Osteocyte (in vitro differentiated cells): ENCODE data around the gene FGD5. TPM values are rescaled to one million over a fixed set of nuclear protein-coding genes. Genes with fewer than 3 reads are reported as not detected.

Source experiments
- DNase-seq: peaks from one replicate; pipeline ENCODE4 v3.0.0; 2021; ENCODE audit warnings: mixed read lengths; ENCODE audit not compliant: unreplicated experiment; ENCODE audit errors: extremely low spot score
- H3K27ac Mint-ChIP-seq: one replicate; pipeline ENCODE4 v1.8.0; 2021; ENCODE audit warnings: mild to moderate bottlenecking, mixed read lengths; ENCODE audit not compliant: unreplicated experiment
- H3K27me3 Mint-ChIP-seq: one replicate; pipeline ENCODE4 v1.8.0; 2021; ENCODE audit warnings: mixed read lengths; ENCODE audit not compliant: unreplicated experiment
- H3K36me3 Mint-ChIP-seq: one replicate; pipeline ENCODE4 v1.8.0; 2021; ENCODE audit warnings: mixed read lengths; ENCODE audit not compliant: unreplicated experiment
- H3K4me1 Mint-ChIP-seq: one replicate; pipeline ENCODE4 v1.8.0; 2021; ENCODE audit warnings: mixed read lengths; ENCODE audit not compliant: unreplicated experiment
- H3K4me3 Mint-ChIP-seq: one replicate; pipeline ENCODE4 v1.8.0; 2021; ENCODE audit warnings: mild to moderate bottlenecking, moderate library complexity, mixed read lengths; ENCODE audit not compliant: unreplicated experiment
- H3K9me3 Mint-ChIP-seq: one replicate; pipeline ENCODE4 v1.8.0; 2021; ENCODE audit warnings: mixed read lengths; ENCODE audit not compliant: unreplicated experiment
- total RNA-seq: library from RNA; stranded (reverse); gene quantifications from 2 replicates; pipeline ENCODE4 v1.2.1, GENCODE V29; 2021
- TF ChIP-seq, protein P1 (sequence below): fragments of 200-600 bp; sonication (generic); IDR thresholded peaks from 2 replicates; pipeline ENCODE4 v1.5.0; 2021; ENCODE audit warnings: antibody characterized with exemption, mild to moderate bottlenecking, moderate library complexity

The FGD5 gene
- total RNA-seq, 1 donor from 2014 or later: not detected

DNA sequence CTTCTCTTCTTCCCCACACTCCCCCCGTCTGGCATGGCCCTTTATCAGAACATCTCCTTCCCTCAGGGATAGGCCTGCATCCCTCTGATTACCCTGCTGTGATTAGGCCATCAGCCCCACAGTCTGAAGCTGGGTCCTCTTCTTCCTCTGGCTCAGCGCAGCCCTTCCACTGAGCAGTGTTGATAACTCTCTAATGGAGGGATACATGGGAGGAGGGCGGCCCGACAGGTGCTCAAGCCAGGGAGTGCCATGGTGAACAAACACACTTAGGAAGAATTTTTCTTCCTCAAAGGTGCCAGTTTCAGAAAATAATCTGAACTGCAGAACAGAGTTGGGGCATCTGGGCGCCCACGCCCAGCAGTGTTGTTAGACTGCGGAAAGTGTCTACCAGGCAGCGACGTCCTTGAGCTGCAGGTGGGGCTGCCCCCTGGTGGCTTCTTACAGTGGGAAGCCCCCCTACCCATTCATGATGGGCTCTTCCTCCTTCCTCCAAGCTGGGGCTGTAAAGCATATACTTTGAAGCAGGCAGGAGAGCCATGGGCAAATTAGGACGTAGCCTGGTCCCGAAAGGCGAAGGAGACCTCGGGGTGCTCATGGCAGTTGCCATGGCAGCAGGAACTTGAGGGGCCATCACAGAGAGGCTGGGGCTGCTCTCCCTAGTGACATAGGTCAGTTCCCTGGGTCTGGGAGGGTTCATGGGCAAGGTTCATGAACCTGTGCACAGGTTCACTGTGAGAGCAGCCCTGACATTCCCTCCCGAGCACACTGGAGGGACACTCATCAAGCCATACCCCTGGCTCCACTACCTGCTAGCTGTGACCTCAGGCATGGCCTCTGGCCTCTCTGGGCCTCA, 95.4 kb downstream of the FGD5 start:
- Mint-ChIP-seq H3K9me3 (no peaks in the 10 kb centered on the region), H3K27me3 (peaks cover 32% of the 10 kb centered on the region), H3K36me3 (no peaks in the 10 kb centered on the region), H3K4me3 (no peak overlapping the region), H3K27ac (no peak overlapping the region), H3K4me1 (no peaks in the 10 kb centered on the region)
- DNase-seq: no peak
- TF ChIP-seq, protein P1, sequence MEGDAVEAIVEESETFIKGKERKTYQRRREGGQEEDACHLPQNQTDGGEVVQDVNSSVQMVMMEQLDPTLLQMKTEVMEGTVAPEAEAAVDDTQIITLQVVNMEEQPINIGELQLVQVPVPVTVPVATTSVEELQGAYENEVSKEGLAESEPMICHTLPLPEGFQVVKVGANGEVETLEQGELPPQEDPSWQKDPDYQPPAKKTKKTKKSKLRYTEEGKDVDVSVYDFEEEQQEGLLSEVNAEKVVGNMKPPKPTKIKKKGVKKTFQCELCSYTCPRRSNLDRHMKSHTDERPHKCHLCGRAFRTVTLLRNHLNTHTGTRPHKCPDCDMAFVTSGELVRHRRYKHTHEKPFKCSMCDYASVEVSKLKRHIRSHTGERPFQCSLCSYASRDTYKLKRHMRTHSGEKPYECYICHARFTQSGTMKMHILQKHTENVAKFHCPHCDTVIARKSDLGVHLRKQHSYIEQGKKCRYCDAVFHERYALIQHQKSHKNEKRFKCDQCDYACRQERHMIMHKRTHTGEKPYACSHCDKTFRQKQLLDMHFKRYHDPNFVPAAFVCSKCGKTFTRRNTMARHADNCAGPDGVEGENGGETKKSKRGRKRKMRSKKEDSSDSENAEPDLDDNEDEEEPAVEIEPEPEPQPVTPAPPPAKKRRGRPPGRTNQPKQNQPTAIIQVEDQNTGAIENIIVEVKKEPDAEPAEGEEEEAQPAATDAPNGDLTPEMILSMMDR: no peak

- Mint-ChIP-seq H3K27me3 (peaks cover 32% of the 10 kb centered on the region), H3K4me3 (no peak overlapping the region), H3K36me3 (no peaks in the 10 kb centered on the region), H3K27ac (no peak overlapping the region), H3K4me1 (no peaks in the 10 kb centered on the region), H3K9me3 (no peaks in the 10 kb centered on the region)
- DNase-seq: no peak
- TF ChIP-seq, protein P1: no peak
Measured at GRCh38 chr3:14914779-14915117, 96.0 kb downstream of the FGD5 start.

- no peak overlapping the region for H3K4me3 Mint-ChIP-seq
- no peaks in the 10 kb centered on the region for H3K4me1 Mint-ChIP-seq
- no peak overlapping the region for H3K27ac Mint-ChIP-seq
- peaks cover 27% of the 10 kb centered on the region for H3K27me3 Mint-ChIP-seq
- H3K9me3 Mint-ChIP-seq: no peaks in the 10 kb centered on the region
- no peaks in the 10 kb centered on the region for H3K36me3 Mint-ChIP-seq
- TF ChIP-seq, protein P1: no peak
- DNase-seq: peak; percentile 64
Measured at GRCh38 chr3:14915636-14916222, 97.0 kb downstream of the FGD5 start.

- H3K27ac Mint-ChIP-seq: no peak overlapping the region
- TF ChIP-seq, protein P1: no peak
- no peaks in the 10 kb centered on the region for H3K36me3 Mint-ChIP-seq
- no peaks in the 10 kb centered on the region for H3K4me1 Mint-ChIP-seq
- no peak overlapping the region for H3K4me3 Mint-ChIP-seq
- DNase-seq: peak; percentile 76
- H3K9me3 Mint-ChIP-seq: no peaks in the 10 kb centered on the region
- peaks cover 22% of the 10 kb centered on the region for H3K27me3 Mint-ChIP-seq
Measured at GRCh38 chr3:14918356-14918860, 99.6 kb downstream of the FGD5 start.

DNA sequence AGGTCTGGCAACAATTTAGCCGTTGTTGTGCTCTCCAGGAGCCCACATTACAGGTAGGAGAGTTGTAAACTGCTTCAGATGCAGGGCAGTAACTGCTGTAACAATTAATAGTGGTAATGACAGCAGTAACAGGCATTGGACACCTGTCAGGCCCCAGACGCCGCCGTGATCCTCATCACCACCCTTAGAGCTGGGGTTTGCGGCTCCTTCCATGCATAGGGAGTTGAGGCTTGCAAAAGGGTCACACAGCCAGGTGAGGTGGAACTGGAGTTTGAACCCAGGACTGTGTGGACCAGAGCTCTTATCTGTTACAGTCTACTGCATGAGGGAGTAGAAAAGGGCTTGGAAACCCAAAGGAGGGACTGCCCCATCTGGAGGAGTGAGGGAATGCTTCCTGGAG, 101.8 kb downstream of the FGD5 start:
- Mint-ChIP-seq H3K36me3 (no peaks in the 10 kb centered on the region), H3K4me3 (no peak overlapping the region), H3K4me1 (no peaks in the 10 kb centered on the region)

More for the DNA sequence above, 101.8 kb downstream of the FGD5 start:
- H3K9me3 Mint-ChIP-seq: no peaks in the 10 kb centered on the region
- no peak overlapping the region for H3K27ac Mint-ChIP-seq
- peaks cover 20% of the 10 kb centered on the region for H3K27me3 Mint-ChIP-seq
- TF ChIP-seq, protein P1: no peak
- no peak for DNase-seq
